ENCODE data around the gene PTOV1.

GRCh38 chr19:49811328-49811727, 39.6 kb upstream of the PTOV1 start:
- TF ChIP-seq TEAD4 (IDR thresholded peaks at IDR 0.05; ENCODE audit: low read depth, low read length) (no peak), MAX (IDR thresholded peaks at IDR 0.05) (no peak), CTCF (IDR thresholded peaks at IDR 0.05; ENCODE audit: control extremely low read depth in 1 of 3, insufficient read depth in 1 of 3, low read depth in 1 of 3, low read length in 3 of 3) (no peak), RAD21 (IDR thresholded peaks at IDR 0.05 in 1 of 2, conservative IDR thresholded peaks at IDR 0.05 in 1 of 2; ENCODE audit: low read depth in 2 of 2, low read length in 2 of 2) (no peak), CHD1 (IDR thresholded peaks at IDR 0.05; ENCODE audit: low read depth, low read length) (no peak), SUZ12 (IDR thresholded peaks at IDR 0.05; ENCODE audit: low read length) (no peak), POLR2A (IDR thresholded peaks at IDR 0.05; ENCODE audit: control extremely low read depth in 1 of 2, low read depth in 2 of 2, low read length in 2 of 2) (no peak), CREB1 (IDR thresholded peaks at IDR 0.05) (no peak), ZNF274 (IDR thresholded peaks at IDR 0.05; ENCODE audit: borderline replicate concordance, extremely low read depth, low read length) (no peak), EZH2 (IDR thresholded peaks at IDR 0.05; ENCODE audit: low read depth, low read length, severe bottlenecking) (no peak), PHF8 (conservative IDR thresholded peaks at IDR 0.05; ENCODE audit: low read depth, low read length) (no peak), HDAC2 (IDR thresholded peaks at IDR 0.05; ENCODE audit: borderline replicate concordance in 1 of 2, low read depth in 2 of 2, low read length in 2 of 2) (no peak), POLR2AphosphoS5 (IDR thresholded peaks at IDR 0.05; ENCODE audit: low read depth, low read length) (no peak)

All from H1 (cell line).